Stimulated activated memory B cell treated with anti-CD40 and anti-IgM and Interleukin-4, amounts not matched to agents 10 μg/mL and 1 μg/mL and 100 μg/mL, for 72 hours (primary cell): Measurements from ENCODE around the gene SSR1.

Experiments
- ATAC-seq: fragments of 150-1000 bp; cut with Tn5 transposase; 2 replicates; pipeline ENCODE4 v1.10.0; 2021
- H3K27ac Mint-ChIP-seq: one replicate; pipeline ENCODE4 v1.8.0; 2022; ENCODE audit warnings: mild to moderate bottlenecking, mixed read lengths
- H3K27me3 Mint-ChIP-seq: one replicate; pipeline ENCODE4 v1.8.0; 2022; ENCODE audit warnings: mixed read lengths
- H3K36me3 Mint-ChIP-seq: one replicate; pipeline ENCODE4 v1.8.0; 2022; ENCODE audit warnings: mixed read lengths
- H3K4me1 Mint-ChIP-seq: one replicate; pipeline ENCODE4 v1.8.0; 2022; ENCODE audit warnings: mixed read lengths
- H3K4me3 Mint-ChIP-seq: one replicate; pipeline ENCODE4 v1.8.0; 2022; ENCODE audit warnings: mild to moderate bottlenecking, moderate library complexity, mixed read lengths
- H3K9me3 Mint-ChIP-seq: one replicate; pipeline ENCODE4 v1.8.0; 2022; ENCODE audit warnings: mixed read lengths

The SSR1 gene

GRCh38 chr6:7260291-7261031, 52.5 kb downstream of the SSR1 start:
- ATAC-seq = peak; percentile 6

GRCh38 chr6:7258231-7258763, 54.7 kb downstream of the SSR1 start:
- Mint-ChIP-seq H3K4me3 (no peak overlapping the region), H3K9me3 (no peaks in the 10 kb centered on the region), H3K27ac (no peak overlapping the region), H3K36me3 (no peaks in the 10 kb centered on the region), H3K4me1 (peaks cover 24% of the 10 kb centered on the region), H3K27me3 (no peaks in the 10 kb centered on the region)
- ATAC-seq = no peak

More at GRCh38 chr6:7260291-7261031, 52.5 kb downstream of the SSR1 start:
- no peaks in the 10 kb centered on the region for H3K9me3 Mint-ChIP-seq
- peak overlapping the region; percentile 95 for H3K4me3 Mint-ChIP-seq
- no peaks in the 10 kb centered on the region for H3K27me3 Mint-ChIP-seq
- peak overlapping the region; percentile 63 for H3K27ac Mint-ChIP-seq
- H3K36me3 Mint-ChIP-seq = no peaks in the 10 kb centered on the region
- H3K4me1 Mint-ChIP-seq = peaks cover 24% of the 10 kb centered on the region

- H3K4me3 Mint-ChIP-seq = no peak overlapping the region
- H3K9me3 Mint-ChIP-seq = no peaks in the 10 kb centered on the region
- no peak overlapping the region for H3K27ac Mint-ChIP-seq
- ATAC-seq = no peak
- no peaks in the 10 kb centered on the region for H3K27me3 Mint-ChIP-seq
- peaks cover 24% of the 10 kb centered on the region for H3K4me1 Mint-ChIP-seq
- H3K36me3 Mint-ChIP-seq = no peaks in the 10 kb centered on the region
Observed at GRCh38 chr6:7257521-7258230, 55.3 kb downstream of the SSR1 start.

GRCh38 chr6:7256785-7257184, 56.2 kb downstream of the SSR1 start:
- Mint-ChIP-seq H3K9me3 (no peaks in the 10 kb centered on the region), H3K27me3 (no peaks in the 10 kb centered on the region), H3K4me3 (no peak overlapping the region), H3K27ac (no peak overlapping the region), H3K4me1 (peaks cover 16% of the 10 kb centered on the region), H3K36me3 (no peaks in the 10 kb centered on the region)
- ATAC-seq = no peak

- no peaks in the 10 kb centered on the region for H3K27me3 Mint-ChIP-seq
- H3K4me3 Mint-ChIP-seq = no peak overlapping the region
- no peaks in the 10 kb centered on the region for H3K9me3 Mint-ChIP-seq
- peaks cover 7% of the 10 kb centered on the region for H3K4me1 Mint-ChIP-seq
- no peak for ATAC-seq
- no peak overlapping the region for H3K27ac Mint-ChIP-seq
- peaks cover 6% of the 10 kb centered on the region for H3K36me3 Mint-ChIP-seq
Observed at GRCh38 chr6:7255918-7256317, 57.1 kb downstream of the SSR1 start.

- peaks cover 12% of the 10 kb centered on the region for H3K36me3 Mint-ChIP-seq
- no peak overlapping the region for H3K4me3 Mint-ChIP-seq
- H3K4me1 Mint-ChIP-seq = peaks cover 5% of the 10 kb centered on the region
- no peak overlapping the region for H3K27ac Mint-ChIP-seq
- no peak for ATAC-seq
- H3K9me3 Mint-ChIP-seq = no peaks in the 10 kb centered on the region
- H3K27me3 Mint-ChIP-seq = no peaks in the 10 kb centered on the region
Observed at GRCh38 chr6:7254980-7255835, 57.8 kb downstream of the SSR1 start.

GRCh38 chr6:7252390-7252789, 60.6 kb downstream of the SSR1 start:
- H3K27ac Mint-ChIP-seq = no peak overlapping the region
- H3K36me3 Mint-ChIP-seq = peaks cover 33% of the 10 kb centered on the region
- no peaks in the 10 kb centered on the region for H3K9me3 Mint-ChIP-seq
- H3K4me3 Mint-ChIP-seq = no peak overlapping the region
- ATAC-seq = no peak
- H3K4me1 Mint-ChIP-seq = peaks cover 22% of the 10 kb centered on the region
- no peaks in the 10 kb centered on the region for H3K27me3 Mint-ChIP-seq

GRCh38 chr6:7251646-7252260, 61.2 kb downstream of the SSR1 start:
- Mint-ChIP-seq H3K27ac (no peak overlapping the region), H3K4me1 (peaks cover 22% of the 10 kb centered on the region), H3K36me3 (peaks cover 33% of the 10 kb centered on the region), H3K4me3 (no peak overlapping the region), H3K27me3 (no peaks in the 10 kb centered on the region), H3K9me3 (no peaks in the 10 kb centered on the region)
- ATAC-seq = no peak

- H3K4me3 Mint-ChIP-seq = no peak overlapping the region
- H3K4me1 Mint-ChIP-seq = peaks cover 22% of the 10 kb centered on the region
- H3K9me3 Mint-ChIP-seq = no peaks in the 10 kb centered on the region
- peaks cover 42% of the 10 kb centered on the region for H3K36me3 Mint-ChIP-seq
- H3K27me3 Mint-ChIP-seq = no peaks in the 10 kb centered on the region
- ATAC-seq = no peak
- H3K27ac Mint-ChIP-seq = no peak overlapping the region
Observed at GRCh38 chr6:7250812-7251211, 62.2 kb downstream of the SSR1 start.

- peaks cover 46% of the 10 kb centered on the region for H3K36me3 Mint-ChIP-seq
- no peak for ATAC-seq
- H3K27ac Mint-ChIP-seq = no peak overlapping the region
- H3K4me3 Mint-ChIP-seq = no peak overlapping the region
- no peaks in the 10 kb centered on the region for H3K9me3 Mint-ChIP-seq
- no peaks in the 10 kb centered on the region for H3K27me3 Mint-ChIP-seq
- peaks cover 22% of the 10 kb centered on the region for H3K4me1 Mint-ChIP-seq
Observed at GRCh38 chr6:7249946-7250643, 62.9 kb downstream of the SSR1 start.

- H3K9me3 Mint-ChIP-seq = no peaks in the 10 kb centered on the region
- H3K4me1 Mint-ChIP-seq = peaks cover 22% of the 10 kb centered on the region
- no peak for ATAC-seq
- H3K27me3 Mint-ChIP-seq = no peaks in the 10 kb centered on the region
- H3K36me3 Mint-ChIP-seq = peaks cover 46% of the 10 kb centered on the region
- no peak overlapping the region for H3K27ac Mint-ChIP-seq
- H3K4me3 Mint-ChIP-seq = no peak overlapping the region
Observed at GRCh38 chr6:7249391-7249790, 63.6 kb downstream of the SSR1 start.

- H3K4me1 Mint-ChIP-seq = peaks cover 33% of the 10 kb centered on the region
- H3K27ac Mint-ChIP-seq = no peak overlapping the region
- no peaks in the 10 kb centered on the region for H3K27me3 Mint-ChIP-seq
- ATAC-seq = no peak
- peaks cover 46% of the 10 kb centered on the region for H3K36me3 Mint-ChIP-seq
- no peaks in the 10 kb centered on the region for H3K9me3 Mint-ChIP-seq
- H3K4me3 Mint-ChIP-seq = no peak overlapping the region
Observed at GRCh38 chr6:7247828-7248227, 65.2 kb downstream of the SSR1 start.

GRCh38 chr6:7247179-7247456, 65.9 kb downstream of the SSR1 start:
- no peaks in the 10 kb centered on the region for H3K27me3 Mint-ChIP-seq
- no peak overlapping the region for H3K4me3 Mint-ChIP-seq
- H3K9me3 Mint-ChIP-seq = no peaks in the 10 kb centered on the region
- peaks cover 40% of the 10 kb centered on the region for H3K4me1 Mint-ChIP-seq
- peaks cover 46% of the 10 kb centered on the region for H3K36me3 Mint-ChIP-seq
- no peak for ATAC-seq
- no peak overlapping the region for H3K27ac Mint-ChIP-seq

- Mint-ChIP-seq H3K27me3 (no peaks in the 10 kb centered on the region), H3K27ac (no peak overlapping the region)
Observed at GRCh38 chr6:7246401-7247178, 66.4 kb downstream of the SSR1 start.

More at GRCh38 chr6:7246401-7247178, 66.4 kb downstream of the SSR1 start:
- Mint-ChIP-seq H3K4me1 (peaks cover 45% of the 10 kb centered on the region), H3K9me3 (no peaks in the 10 kb centered on the region), H3K36me3 (peaks cover 46% of the 10 kb centered on the region), H3K4me3 (no peak overlapping the region)
- ATAC-seq = no peak
